ENCODE results near the gene MIS12.

The MIS12 gene

GRCh38 chr17:5516060-5516792 is 29.9 kb downstream of the MIS12 start:
- TF ChIP-seq EZH2 (IDR thresholded peaks at IDR 0.05) (no peak), FOXP2 (optimal IDR thresholded peaks at IDR 0.05; ENCODE audit: control extremely low read depth, extremely low read length, insufficient read depth) (no peak), POLR2AphosphoS5 (IDR thresholded peaks at IDR 0.05; ENCODE audit: borderline replicate concordance, low read depth, low read length) (no peak)
- Histone ChIP-seq H3K4me3 (no peak overlapping the region), H3K9ac (ENCODE audit: insufficient read length) (no peak overlapping the region), H3K36me3 (ENCODE audit: insufficient read depth, low read length) (no peaks in the 10 kb centered on the region), H3K9me3 (ENCODE audit: low read depth, low read length) (no peaks in the 10 kb centered on the region), H3K27ac (no peak overlapping the region)
- no peak for DNase-seq (ENCODE audit: low read depth, low spot score)

- no peak for DNase-seq (ENCODE audit: low read depth, low spot score)
- Histone ChIP-seq H3K9me3 (ENCODE audit: low read depth, low read length) (no peaks in the 10 kb centered on the region), H3K36me3 (ENCODE audit: insufficient read depth, low read length) (no peaks in the 10 kb centered on the region), H3K27ac (no peak overlapping the region), H3K9ac (ENCODE audit: insufficient read length) (no peak overlapping the region), H3K4me3 (no peak overlapping the region)
- no peak for TF ChIP-seq EZH2 (IDR thresholded peaks at IDR 0.05)
- no peak for TF ChIP-seq FOXP2 (optimal IDR thresholded peaks at IDR 0.05; ENCODE audit: control extremely low read depth, extremely low read length, insufficient read depth)
- no peak for TF ChIP-seq POLR2AphosphoS5 (IDR thresholded peaks at IDR 0.05; ENCODE audit: borderline replicate concordance, low read depth, low read length)
Measured at GRCh38 chr17:5522476-5522875, 36.1 kb downstream of the MIS12 start.

- no peak for DNase-seq (ENCODE audit: low read depth, low spot score)
- no peak overlapping the region for H3K9ac ChIP-seq (ENCODE audit: insufficient read length)
- H3K4me3 ChIP-seq: no peak overlapping the region
- H3K9me3 ChIP-seq (ENCODE audit: low read depth, low read length): no peaks in the 10 kb centered on the region
- H3K27ac ChIP-seq: no peak overlapping the region
- TF ChIP-seq FOXP2 (optimal IDR thresholded peaks at IDR 0.05; ENCODE audit: control extremely low read depth, extremely low read length, insufficient read depth) (no peak), POLR2AphosphoS5 (IDR thresholded peaks at IDR 0.05; ENCODE audit: borderline replicate concordance, low read depth, low read length) (no peak), EZH2 (IDR thresholded peaks at IDR 0.05) (no peak)
- H3K36me3 ChIP-seq (ENCODE audit: insufficient read depth, low read length): no peaks in the 10 kb centered on the region
Measured at GRCh38 chr17:5523249-5523648, 36.9 kb downstream of the MIS12 start.

- TF ChIP-seq POLR2AphosphoS5 (IDR thresholded peaks at IDR 0.05; ENCODE audit: borderline replicate concordance, low read depth, low read length) (no peak), FOXP2 (optimal IDR thresholded peaks at IDR 0.05; ENCODE audit: control extremely low read depth, extremely low read length, insufficient read depth) (no peak), EZH2 (IDR thresholded peaks at IDR 0.05) (no peak)
- H3K4me3 ChIP-seq: no peak overlapping the region
- H3K9me3 ChIP-seq (ENCODE audit: low read depth, low read length): no peaks in the 10 kb centered on the region
- H3K36me3 ChIP-seq (ENCODE audit: insufficient read depth, low read length): no peaks in the 10 kb centered on the region
- H3K27ac ChIP-seq: no peak overlapping the region
- no peak overlapping the region for H3K9ac ChIP-seq (ENCODE audit: insufficient read length)
- no peak for DNase-seq (ENCODE audit: low read depth, low spot score)
Measured at GRCh38 chr17:5526821-5527598, 40.6 kb downstream of the MIS12 start.

- Histone ChIP-seq H3K4me3 (no peak overlapping the region), H3K9me3 (ENCODE audit: low read depth, low read length) (no peaks in the 10 kb centered on the region), H3K36me3 (ENCODE audit: insufficient read depth, low read length) (no peaks in the 10 kb centered on the region), H3K9ac (ENCODE audit: insufficient read length) (no peak overlapping the region), H3K27ac (no peak overlapping the region)
- no peak for TF ChIP-seq EZH2 (IDR thresholded peaks at IDR 0.05)
- no peak for TF ChIP-seq POLR2AphosphoS5 (IDR thresholded peaks at IDR 0.05; ENCODE audit: borderline replicate concordance, low read depth, low read length)
- TF ChIP-seq FOXP2 (optimal IDR thresholded peaks at IDR 0.05; ENCODE audit: control extremely low read depth, extremely low read length, insufficient read depth): no peak
- DNase-seq (ENCODE audit: low read depth, low spot score): no peak
Measured at GRCh38 chr17:5527601-5528250, 41.4 kb downstream of the MIS12 start.

GRCh38 chr17:5530265-5531084 is 44.1 kb downstream of the MIS12 start:
- H3K9me3 ChIP-seq (ENCODE audit: low read depth, low read length): no peaks in the 10 kb centered on the region
- H3K4me3 ChIP-seq: no peak overlapping the region
- no peak overlapping the region for H3K9ac ChIP-seq (ENCODE audit: insufficient read length)
- TF ChIP-seq POLR2AphosphoS5 (IDR thresholded peaks at IDR 0.05; ENCODE audit: borderline replicate concordance, low read depth, low read length) (no peak), EZH2 (IDR thresholded peaks at IDR 0.05) (no peak), FOXP2 (optimal IDR thresholded peaks at IDR 0.05; ENCODE audit: control extremely low read depth, extremely low read length, insufficient read depth) (no peak)
- no peak for DNase-seq (ENCODE audit: low read depth, low spot score)
- H3K36me3 ChIP-seq (ENCODE audit: insufficient read depth, low read length): no peaks in the 10 kb centered on the region
- no peak overlapping the region for H3K27ac ChIP-seq

GRCh38 chr17:5531085-5531418 is 44.7 kb downstream of the MIS12 start:
- no peak for TF ChIP-seq FOXP2 (optimal IDR thresholded peaks at IDR 0.05; ENCODE audit: control extremely low read depth, extremely low read length, insufficient read depth)
- no peak for TF ChIP-seq EZH2 (IDR thresholded peaks at IDR 0.05)
- no peak for TF ChIP-seq POLR2AphosphoS5 (IDR thresholded peaks at IDR 0.05; ENCODE audit: borderline replicate concordance, low read depth, low read length)
- DNase-seq (ENCODE audit: low read depth, low spot score): no peak
- H3K9me3 ChIP-seq (ENCODE audit: low read depth, low read length): no peaks in the 10 kb centered on the region
- no peak overlapping the region for H3K4me3 ChIP-seq
- H3K36me3 ChIP-seq (ENCODE audit: insufficient read depth, low read length): no peaks in the 10 kb centered on the region
- no peak overlapping the region for H3K27ac ChIP-seq
- no peak overlapping the region for H3K9ac ChIP-seq (ENCODE audit: insufficient read length)

All from SK-N-MC (cell line).